ENCODE data around the gene KRT38.

DNA sequence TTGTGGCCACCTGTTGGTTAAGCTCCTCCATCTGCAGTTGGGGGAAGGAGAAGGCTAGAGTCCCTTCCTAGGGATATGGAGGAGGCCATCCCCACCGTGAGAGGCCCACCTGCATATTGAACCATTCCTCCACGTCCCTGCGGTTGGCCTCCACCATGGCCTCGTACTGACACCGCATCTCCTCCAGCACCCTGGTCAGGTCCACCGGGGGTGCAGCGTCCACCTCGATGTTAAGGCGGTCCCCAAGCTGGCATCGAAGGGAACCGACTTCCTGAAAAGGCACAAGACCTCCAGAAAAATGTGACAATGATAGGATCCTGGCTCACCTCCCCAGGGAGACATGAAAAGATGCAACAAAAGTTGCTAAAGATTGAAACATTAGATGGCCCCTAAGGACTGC lies 23.4 kb upstream of the KRT38 start:
- TF ChIP-seq, protein P1, sequence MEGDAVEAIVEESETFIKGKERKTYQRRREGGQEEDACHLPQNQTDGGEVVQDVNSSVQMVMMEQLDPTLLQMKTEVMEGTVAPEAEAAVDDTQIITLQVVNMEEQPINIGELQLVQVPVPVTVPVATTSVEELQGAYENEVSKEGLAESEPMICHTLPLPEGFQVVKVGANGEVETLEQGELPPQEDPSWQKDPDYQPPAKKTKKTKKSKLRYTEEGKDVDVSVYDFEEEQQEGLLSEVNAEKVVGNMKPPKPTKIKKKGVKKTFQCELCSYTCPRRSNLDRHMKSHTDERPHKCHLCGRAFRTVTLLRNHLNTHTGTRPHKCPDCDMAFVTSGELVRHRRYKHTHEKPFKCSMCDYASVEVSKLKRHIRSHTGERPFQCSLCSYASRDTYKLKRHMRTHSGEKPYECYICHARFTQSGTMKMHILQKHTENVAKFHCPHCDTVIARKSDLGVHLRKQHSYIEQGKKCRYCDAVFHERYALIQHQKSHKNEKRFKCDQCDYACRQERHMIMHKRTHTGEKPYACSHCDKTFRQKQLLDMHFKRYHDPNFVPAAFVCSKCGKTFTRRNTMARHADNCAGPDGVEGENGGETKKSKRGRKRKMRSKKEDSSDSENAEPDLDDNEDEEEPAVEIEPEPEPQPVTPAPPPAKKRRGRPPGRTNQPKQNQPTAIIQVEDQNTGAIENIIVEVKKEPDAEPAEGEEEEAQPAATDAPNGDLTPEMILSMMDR (IDR thresholded peaks at IDR 0.05): no peak
- TF ChIP-seq POLR2A (IDR thresholded peaks at IDR 0.05): no peak

Data from testis (tissue), 2 donors.